ENCODE data around the gene TRAF3.
"Not testable (repeated sequence)": the region's sequence is repeated elsewhere in the genome, so short reads cannot be mapped to it uniquely, and the experiment has no call there.

The TRAF3 gene

DNA sequence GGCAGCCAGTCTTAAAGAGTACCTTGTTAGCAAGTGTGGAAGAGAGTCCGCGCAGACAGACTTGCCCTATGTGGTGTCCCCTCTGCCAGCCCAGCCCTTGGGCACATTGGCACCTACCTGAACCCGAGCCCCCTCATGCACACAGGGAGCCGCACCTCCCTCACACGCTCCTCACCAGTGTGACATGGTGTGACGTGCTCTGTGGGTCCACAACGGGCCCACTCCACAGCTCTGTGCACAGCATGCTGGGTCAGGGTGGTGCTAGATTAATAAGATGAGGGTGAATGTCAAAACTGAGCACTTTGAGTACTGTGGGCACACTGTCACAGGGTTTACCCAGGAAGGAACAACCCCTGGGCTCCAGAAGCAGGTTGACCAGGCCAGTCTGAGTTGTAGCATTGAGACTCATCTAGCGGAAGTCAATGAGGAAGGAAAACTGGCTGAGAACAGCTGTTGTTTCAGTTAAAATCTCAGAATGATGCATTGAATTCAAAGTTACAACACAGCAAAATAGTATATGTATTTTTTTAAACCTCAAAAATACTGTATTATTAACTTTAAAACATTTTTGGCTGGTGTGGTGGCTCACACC is 91.8 kb downstream of the TRAF3 start:
- no peak for DNase-seq

- DNase-seq: no peak
These were observed 93.0 kb downstream of the TRAF3 start for GRCh38 chr14:102870246-102870645.

- no peak for DNase-seq
These were observed 94.0 kb downstream of the TRAF3 start for GRCh38 chr14:102870994-102871831.

- no peak for DNase-seq
These were observed 94.8 kb downstream of the TRAF3 start for GRCh38 chr14:102872020-102872419.

GRCh38 chr14:102873131-102873530 is 95.9 kb downstream of the TRAF3 start:
- no peak for DNase-seq

- DNase-seq: no peak
These were observed 96.4 kb downstream of the TRAF3 start for GRCh38 chr14:102873546-102874061.

GRCh38 chr14:102875652-102876051 is 98.4 kb downstream of the TRAF3 start:
- no peak for DNase-seq

- DNase-seq: not testable (repeated sequence)
These were observed 100.3 kb downstream of the TRAF3 start for GRCh38 chr14:102877511-102877910.

GRCh38 chr14:102878174-102878969 is 101.1 kb downstream of the TRAF3 start:
- no peak for DNase-seq

DNA sequence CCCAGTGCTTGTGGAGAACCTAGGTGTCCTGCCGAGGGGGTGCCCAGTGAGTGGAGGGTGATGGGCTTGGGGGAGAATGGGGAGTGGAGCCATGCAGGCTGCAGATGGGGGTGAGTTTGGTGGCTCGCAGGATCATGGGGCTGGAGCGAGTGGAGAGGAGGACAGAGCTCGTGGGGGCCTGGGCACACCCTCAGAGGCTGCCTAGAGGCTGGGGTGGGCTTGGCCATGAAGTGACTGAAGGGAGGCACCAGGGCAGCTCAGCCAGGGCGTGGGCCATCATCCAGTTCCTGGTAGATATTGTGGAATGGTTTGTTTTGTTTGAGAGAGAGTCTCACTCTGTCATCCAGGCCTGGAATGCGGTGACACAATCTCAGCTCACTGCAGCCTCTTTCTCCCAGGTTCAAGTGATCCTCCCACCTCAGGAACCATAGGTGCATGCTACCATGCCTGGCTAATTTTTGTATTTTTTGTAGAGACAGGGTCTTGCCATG is 101.8 kb downstream of the TRAF3 start:
- no peak for DNase-seq

DNA sequence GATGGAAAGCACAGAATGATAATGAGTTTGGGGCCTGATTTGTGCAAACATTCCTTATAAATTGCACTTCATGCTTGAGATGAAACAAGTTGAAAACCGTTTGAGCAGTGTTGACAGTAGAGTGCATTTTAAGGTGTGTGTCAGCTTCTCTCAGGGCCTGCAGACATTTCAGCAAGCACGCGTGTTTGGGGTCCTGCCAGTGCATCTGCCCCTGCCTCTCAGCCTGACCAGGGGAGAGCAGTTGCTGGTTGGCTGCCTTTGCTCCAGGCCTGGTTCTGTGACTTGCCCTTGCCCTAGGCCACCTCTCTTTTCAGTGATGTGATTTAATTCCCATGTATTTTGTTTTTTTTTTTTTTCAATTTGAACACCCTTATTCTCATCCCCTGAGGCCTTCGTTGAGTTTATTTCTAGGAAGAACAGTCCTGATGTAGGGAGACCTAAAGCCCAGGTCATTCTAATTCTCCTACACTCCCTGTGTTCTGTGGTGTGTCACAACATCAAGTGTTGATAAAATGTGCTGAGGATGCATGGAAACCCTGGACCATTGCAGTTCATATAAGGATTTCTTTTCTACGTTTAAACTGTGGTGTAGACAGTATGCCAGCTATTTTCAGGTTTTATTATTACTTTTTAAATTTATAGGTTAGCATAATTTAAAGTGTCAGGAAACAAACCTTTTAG is 105.1 kb downstream of the TRAF3 start:
- DNase-seq: no peak

DNA sequence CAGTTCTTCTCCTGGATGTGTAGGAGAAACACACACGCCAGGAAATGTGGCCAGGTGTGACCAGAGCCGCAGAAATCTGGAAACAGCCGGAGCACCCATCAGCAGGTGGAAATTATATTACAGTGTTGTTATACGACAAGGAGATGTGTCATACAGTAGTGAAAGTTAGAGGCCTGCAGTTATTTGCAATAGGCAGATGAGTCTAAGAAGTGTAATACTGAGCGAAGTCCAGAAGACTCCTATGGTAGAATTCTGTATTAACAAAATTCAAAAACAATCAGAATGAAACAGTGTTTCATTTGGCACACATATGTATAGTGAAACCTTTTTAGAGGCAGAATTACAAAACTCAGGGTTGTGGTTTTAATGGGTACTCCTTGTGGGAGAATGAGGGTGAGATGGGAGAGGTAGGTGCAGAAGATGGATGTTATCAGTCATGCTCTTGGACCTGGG is 105.9 kb downstream of the TRAF3 start:
- no peak for DNase-seq

DNA sequence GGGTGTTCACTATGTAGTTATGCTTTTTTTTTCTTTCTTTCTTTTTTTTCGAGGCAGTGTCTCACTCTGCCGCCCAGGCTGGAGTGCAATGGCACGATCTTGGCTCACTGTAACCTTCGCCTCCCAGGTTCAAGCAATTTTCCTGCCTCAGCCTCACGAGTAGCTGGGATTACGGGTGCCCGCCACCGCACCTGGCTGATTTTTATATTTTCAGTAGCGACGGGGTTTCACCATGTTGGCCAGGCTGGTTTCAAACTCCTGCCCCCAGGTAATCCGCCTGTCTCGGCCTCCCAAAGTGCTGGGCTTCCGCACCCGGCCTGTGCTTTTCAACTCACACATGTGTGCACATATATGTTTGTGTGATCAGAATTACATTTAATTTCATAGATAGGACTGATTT is 106.3 kb downstream of the TRAF3 start:
- DNase-seq: no peak

DNA sequence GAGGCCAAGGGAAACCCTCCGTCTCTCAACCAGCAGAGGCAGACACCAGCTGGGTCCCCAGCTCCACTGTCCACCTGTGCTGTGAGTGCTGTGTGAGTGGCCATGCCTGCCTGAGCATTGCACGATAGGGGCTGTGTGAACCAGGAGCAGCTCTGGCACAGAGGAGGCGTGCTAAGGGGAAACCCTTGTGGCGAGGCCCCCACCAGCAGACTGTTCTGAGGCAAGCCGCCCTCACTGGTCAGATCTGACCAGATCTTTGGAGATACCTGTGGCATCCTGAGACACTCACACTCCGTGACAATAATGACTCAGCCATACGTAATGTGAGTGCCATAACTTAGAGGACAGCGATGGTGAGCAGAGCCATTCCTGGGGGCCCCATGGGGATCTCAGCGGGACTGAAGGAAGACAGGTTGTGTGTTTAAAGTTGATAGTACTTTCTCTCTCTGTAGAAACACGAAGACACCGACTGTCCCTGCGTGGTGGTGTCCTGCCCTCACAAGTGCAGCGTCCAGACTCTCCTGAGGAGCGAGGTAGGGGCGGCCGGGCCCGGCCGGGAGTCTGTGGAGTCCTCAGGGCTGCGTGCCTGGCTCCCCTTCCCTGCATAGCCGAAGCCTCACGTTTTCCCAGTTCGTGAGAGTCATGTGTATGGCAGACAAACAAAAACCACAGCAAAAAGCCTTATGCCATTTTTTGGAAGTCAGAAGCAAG is 108.6 kb downstream of the TRAF3 start:
- no peak for DNase-seq

GRCh38 chr14:102888748-102889147 is 111.5 kb downstream of the TRAF3 start:
- no peak for DNase-seq

DNA sequence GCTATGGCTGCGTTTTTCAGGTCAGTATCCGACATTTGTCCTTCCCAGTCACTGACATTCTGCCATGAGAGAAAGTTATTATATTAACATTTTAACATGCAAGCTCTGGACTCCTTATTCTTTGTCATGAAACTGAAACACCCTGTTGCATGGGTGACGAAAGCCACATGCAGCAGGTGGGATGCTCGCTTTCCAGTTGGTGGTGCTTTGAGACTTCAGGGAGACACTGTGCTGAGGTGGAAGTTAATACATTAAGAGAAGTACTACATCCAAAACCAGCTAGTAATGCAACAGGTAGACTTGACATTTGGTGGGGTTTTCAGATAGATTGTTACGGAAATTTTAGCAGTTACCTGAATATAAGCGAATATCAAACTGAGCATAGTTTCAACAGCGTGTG is 112.4 kb downstream of the TRAF3 start:
- DNase-seq: no peak

- DNase-seq: no peak
These were observed 113.9 kb downstream of the TRAF3 start for GRCh38 chr14:102891111-102891510.

DNA sequence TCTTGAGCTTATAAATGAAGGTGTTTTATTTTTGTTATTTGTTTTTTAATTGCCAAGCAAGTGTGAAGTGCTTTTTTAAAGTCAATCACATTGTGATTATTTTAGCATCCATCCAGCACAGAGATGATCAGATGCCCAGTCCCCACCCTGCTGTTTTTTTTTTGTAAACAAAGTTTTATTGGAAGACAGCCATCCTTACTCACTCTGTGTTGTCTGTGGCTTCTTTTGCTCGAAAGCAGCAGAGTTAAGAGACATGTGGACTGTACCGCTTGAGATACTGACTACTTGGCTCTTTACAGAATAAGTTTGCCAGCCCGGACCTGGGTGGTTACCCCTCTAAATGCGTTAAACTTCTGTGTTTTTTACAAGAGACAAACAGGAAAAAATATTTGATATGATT is 114.3 kb downstream of the TRAF3 start:
- no peak for DNase-seq

- no peak for DNase-seq
These were observed 115.4 kb downstream of the TRAF3 start for GRCh38 chr14:102892651-102893050.

DNA sequence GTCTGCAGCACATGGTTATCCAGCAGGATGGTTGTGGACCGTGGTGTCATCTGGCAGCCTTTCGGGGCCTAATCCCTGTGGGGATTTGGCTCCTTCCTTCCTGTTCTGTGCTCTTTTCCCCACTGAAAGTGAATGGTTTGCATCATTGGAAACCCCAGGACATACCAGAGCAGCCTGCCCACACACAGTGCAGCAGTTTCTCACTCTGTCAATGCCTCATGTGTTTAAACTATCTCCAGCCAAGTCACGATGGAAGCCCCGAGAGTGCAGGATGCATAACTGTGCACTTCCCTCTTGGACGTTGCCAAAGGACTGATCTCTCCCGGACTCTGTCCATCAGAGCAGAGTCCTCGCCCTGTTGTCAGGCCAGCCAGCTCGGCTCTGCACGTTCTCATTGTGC is 116.2 kb downstream of the TRAF3 start:
- DNase-seq: no peak

DNA sequence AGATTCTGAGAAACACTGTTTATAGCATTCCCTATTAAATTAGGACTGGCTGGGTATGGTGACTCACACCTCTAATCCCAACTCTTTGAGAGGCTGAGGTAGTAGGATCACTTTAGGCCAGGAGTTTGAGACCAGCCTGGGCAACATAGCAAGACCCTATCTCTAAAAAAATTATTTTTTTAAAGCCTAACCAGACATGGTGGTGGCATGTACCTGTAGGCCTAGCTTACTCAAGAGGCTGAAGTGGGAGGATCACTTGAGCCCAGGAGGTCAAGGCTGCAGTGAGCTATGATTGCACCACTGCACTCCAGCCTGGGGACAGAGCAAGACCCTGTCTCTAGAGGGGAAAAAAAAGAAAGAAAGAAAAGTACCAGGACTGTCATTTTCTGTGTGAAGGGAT is 119.5 kb downstream of the TRAF3 start:
- DNase-seq: not testable (repeated sequence)
